K562 (cell line): ENCODE measurements around the gene ABCA7. TPM values are rescaled to one million over a fixed set of nuclear protein-coding genes. Genes with fewer than 3 reads are reported as not detected.

Experiments used
- CCNT2 ChIP-seq: IDR thresholded peaks from 2 replicates; pipeline ENCODE4 v1.6.1; 2011; ENCODE audit warnings: borderline replicate concordance, low read depth, mild to moderate bottlenecking, moderate library complexity, mixed read lengths, low read length; ENCODE audit not compliant: insufficient read length; ENCODE audit errors: extremely low read depth
- CTCFL ChIP-seq: IDR thresholded peaks from 2 replicates; pipeline ENCODE4 v1.6.1; 2011; ENCODE audit warnings: borderline replicate concordance, low read depth, mild to moderate bottlenecking, moderate library complexity, low read length; ENCODE audit not compliant: insufficient read depth, poor library complexity, severe bottlenecking
- EP400 ChIP-seq: fragments of 450-650 bp; IDR thresholded peaks from 2 replicates; pipeline ENCODE4 v1.6.1; 2017; ENCODE audit warnings: antibody characterized with exemption, mild to moderate bottlenecking, moderate library complexity
- ETV5 ChIP-seq: sonication (generic); formaldehyde crosslinking; IDR thresholded peaks from 2 replicates; pipeline ENCODE4 v1.4.0; 2020; ENCODE audit warnings: low read depth, mild to moderate bottlenecking, missing genetic modification reagents
- FOXP1 ChIP-seq: sonication (generic); formaldehyde crosslinking; IDR thresholded peaks from 2 replicates; pipeline ENCODE4 v1.8.0; 2022; ENCODE audit warnings: mild to moderate bottlenecking, missing genetic modification reagents
- GABPA ChIP-seq: fragments of 200-800 bp; sonication (Bioruptor generic); conservative IDR thresholded peaks from 2 replicates; pipeline ENCODE4 v1.6.1; 2016; ENCODE audit warnings: low read depth, missing genetic modification characterization, missing compliant biosample characterization
- HDAC2 ChIP-seq: fragments of 450-650 bp; IDR thresholded peaks from 2 replicates; pipeline ENCODE4 v1.6.1; 2016; ENCODE audit warnings: mild to moderate bottlenecking
- HEY1 ChIP-seq: fragments of 250-450 bp; sonication (Bioruptor Pico); IDR thresholded peaks from 2 replicates; pipeline ENCODE4 v1.5.0; 2020; ENCODE audit warnings: mild to moderate bottlenecking, moderate library complexity, borderline replicate concordance
- HNRNPLL ChIP-seq: fragments of 200-400 bp; formaldehyde crosslinking; IDR thresholded peaks from 2 replicates; pipeline ENCODE4 v1.6.1; 2017; ENCODE audit warnings: low read length, low read depth, mild to moderate bottlenecking; ENCODE audit not compliant: poor library complexity, severe bottlenecking
- NFE2L1 ChIP-seq: fragments of 450-650 bp; IDR thresholded peaks from 2 replicates; pipeline ENCODE4 v1.6.1; 2016; ENCODE audit warnings: missing genetic modification characterization, low read depth, mild to moderate bottlenecking, missing compliant biosample characterization, moderate library complexity, borderline replicate concordance
- RBM17 ChIP-seq: fragments of 200-400 bp; formaldehyde crosslinking; IDR thresholded peaks from 2 replicates; pipeline ENCODE4 v1.6.1; 2017; ENCODE audit warnings: low read depth, mild to moderate bottlenecking, low read length, borderline replicate concordance
- RBM25 ChIP-seq: fragments of 200-400 bp; formaldehyde crosslinking; IDR thresholded peaks from 2 replicates; pipeline ENCODE4 v1.6.1; 2018; ENCODE audit warnings: low read length, low read depth, moderate library complexity; ENCODE audit not compliant: severe bottlenecking
- SMAD1 ChIP-seq: fragments of 150-350 bp; IDR thresholded peaks from 2 replicates; pipeline ENCODE4 v1.6.1; 2014; ENCODE audit warnings: low read length, low read depth; ENCODE audit not compliant: partially characterized antibody
- SREBF1 ChIP-seq: fragments of 150-350 bp; IDR thresholded peaks from 2 replicates; pipeline ENCODE4 v1.6.1; 2014; ENCODE audit warnings: antibody characterized with exemption, low read depth, low read length, borderline replicate concordance
- TCFL5 ChIP-seq: fragments of 250-450 bp; sonication (Bioruptor Pico); conservative IDR thresholded peaks from 2 replicates; pipeline ENCODE4 v1.6.1; 2021; ENCODE audit warnings: mild to moderate bottlenecking, moderate library complexity, matching md5 sums
- ZBED1 ChIP-seq: IDR thresholded peaks from 2 replicates; pipeline ENCODE4 v1.6.1; 2014
- ZC3H8 ChIP-seq: fragments of 450-650 bp; IDR thresholded peaks from 2 replicates; pipeline ENCODE4 v1.6.1; 2017
- ZNF12 ChIP-seq: sonication (generic); formaldehyde crosslinking; IDR thresholded peaks from 2 replicates; pipeline ENCODE4 v1.4.0; 2020; ENCODE audit warnings: mild to moderate bottlenecking, missing genetic modification reagents
- ZNF253 ChIP-seq: fragments of 250-450 bp; sonication (Bioruptor Pico); conservative IDR thresholded peaks from 2 replicates; pipeline ENCODE4 v1.6.1; 2021; ENCODE audit warnings: mild to moderate bottlenecking
- ZNF830 ChIP-seq: fragments of 250-450 bp; sonication (Bioruptor Pico); IDR thresholded peaks from 2 replicates; pipeline ENCODE4 v1.5.0; 2021; ENCODE audit warnings: mild to moderate bottlenecking
- polyA plus RNA-seq, 8 experiments: library from polyadenylated mRNA; depleted of rRNA in 4 of 8; stranded (reverse) in 5 of 8; unstranded in 3 of 8; fragments of >200 nt; fragmentation: Nextera tagmentation in 2 of 8; fragmentation: Illumina TruSeq in 1 of 8; extraction: Ambion mirVana in 2 of 8; extraction: Trizol in 1 of 8; gene quantifications; 2 replicates each; pipeline versions ENCODE4 v1.2.1 to v1.2.3, GENCODE V29; 2011 to 2014; ENCODE audit warnings: inconsistent platforms in 1 of 8, missing spikeins in 1 of 8
- total RNA-seq, 7 experiments: library from RNA; depleted of rRNA in 6 of 7; stranded (reverse); fragments of >200 nt in 6 of 7; fragmentation: Illumina TruSeq in 2 of 7; extraction: Trizol in 2 of 7; gene quantifications; 2 replicates each; pipeline versions ENCODE4 v1.2.1 to v1.2.3, GENCODE V29; 2011 to 2021; ENCODE audit warnings: low replicate concordance in 1 of 7
- TF ChIP-seq, protein P1 (sequence below): IDR thresholded peaks from 2 replicates; pipeline ENCODE4 v1.6.1; 2011; ENCODE audit not compliant: insufficient read length; ENCODE audit errors: extremely low read depth
- TF ChIP-seq, protein P2 (sequence below): fragments of 450-650 bp; IDR thresholded peaks from one replicate; pipeline ENCODE4 v1.6.1; 2018; ENCODE audit warnings: mild to moderate bottlenecking, moderate library complexity; ENCODE audit not compliant: partially characterized antibody

Gene ABCA7
- total and polyA plus RNA-seq, 9 of the 15 experiments (the other 6 are each of a cell fraction or from before 2014, with no cell fraction given), result 2.3 to 96.1 (median 31.2) TPM

DNA sequence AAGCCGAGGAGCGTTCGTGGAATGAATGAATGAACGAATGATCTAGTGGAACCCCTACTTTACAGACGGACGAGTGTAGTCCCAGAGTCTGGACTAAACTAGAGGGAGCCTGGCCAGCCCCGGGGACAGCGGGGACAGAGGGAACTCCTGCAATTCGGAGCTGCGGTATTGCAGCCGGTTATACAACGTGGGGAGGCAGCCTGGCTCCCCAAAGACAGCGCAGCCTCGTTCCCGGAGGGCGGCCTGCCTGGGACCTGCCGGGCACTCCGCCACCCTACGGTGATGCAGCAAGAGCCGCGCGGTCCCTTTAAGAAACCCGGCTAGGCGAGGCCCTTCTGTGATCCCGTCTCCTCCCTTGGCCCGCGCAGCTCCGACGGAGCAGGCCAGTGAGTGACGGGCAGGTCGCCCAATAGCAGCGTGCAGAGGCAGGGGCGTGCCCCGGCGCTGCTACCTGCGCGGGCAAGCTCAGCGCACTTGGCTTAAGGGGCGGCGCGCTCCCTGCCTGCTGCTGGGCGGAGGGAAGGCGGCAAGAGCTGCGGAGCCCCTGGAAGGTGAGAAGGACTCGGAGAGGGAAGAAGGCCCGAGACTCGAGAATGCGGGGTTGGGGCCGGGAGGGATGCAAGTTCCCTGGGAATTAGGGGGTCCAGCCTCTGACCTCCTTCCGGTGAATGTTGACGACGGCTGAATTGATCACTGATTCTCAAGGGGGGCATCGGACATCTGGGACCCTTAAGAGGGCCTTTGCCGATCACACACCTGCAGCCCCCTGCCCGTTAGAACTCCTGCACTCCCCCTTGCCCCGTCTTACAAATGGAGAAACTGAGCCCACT lies at the start of gene ABCA7 (continued):
- TF ChIP-seq ZNF830, result no peak
- TF ChIP-seq, protein P1, sequence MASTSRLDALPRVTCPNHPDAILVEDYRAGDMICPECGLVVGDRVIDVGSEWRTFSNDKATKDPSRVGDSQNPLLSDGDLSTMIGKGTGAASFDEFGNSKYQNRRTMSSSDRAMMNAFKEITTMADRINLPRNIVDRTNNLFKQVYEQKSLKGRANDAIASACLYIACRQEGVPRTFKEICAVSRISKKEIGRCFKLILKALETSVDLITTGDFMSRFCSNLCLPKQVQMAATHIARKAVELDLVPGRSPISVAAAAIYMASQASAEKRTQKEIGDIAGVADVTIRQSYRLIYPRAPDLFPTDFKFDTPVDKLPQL, result no peak
- TF ChIP-seq ZC3H8, result no peak
- TF ChIP-seq ZNF12 (CRISPR knock-in tag), result no peak
- no peak for TF ChIP-seq HEY1 (CRISPR knock-in tag)
- TF ChIP-seq ETV5 (CRISPR knock-in tag), result no peak
- TF ChIP-seq HDAC2, result no peak
- TF ChIP-seq, protein P2, sequence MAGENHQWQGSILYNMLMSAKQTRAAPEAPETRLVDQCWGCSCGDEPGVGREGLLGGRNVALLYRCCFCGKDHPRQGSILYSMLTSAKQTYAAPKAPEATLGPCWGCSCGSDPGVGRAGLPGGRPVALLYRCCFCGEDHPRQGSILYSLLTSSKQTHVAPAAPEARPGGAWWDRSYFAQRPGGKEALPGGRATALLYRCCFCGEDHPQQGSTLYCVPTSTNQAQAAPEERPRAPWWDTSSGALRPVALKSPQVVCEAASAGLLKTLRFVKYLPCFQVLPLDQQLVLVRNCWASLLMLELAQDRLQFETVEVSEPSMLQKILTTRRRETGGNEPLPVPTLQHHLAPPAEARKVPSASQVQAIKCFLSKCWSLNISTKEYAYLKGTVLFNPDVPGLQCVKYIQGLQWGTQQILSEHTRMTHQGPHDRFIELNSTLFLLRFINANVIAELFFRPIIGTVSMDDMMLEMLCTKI, result no peak
- TF ChIP-seq FOXP1, result no peak
- TF ChIP-seq SREBF1, result no peak
- TF ChIP-seq CCNT2, result peak; percentile 84
- TF ChIP-seq HNRNPLL, result peak; percentile 92
- TF ChIP-seq SMAD1, result no peak
- TF ChIP-seq ZNF253 (CRISPR knock-in tag), result no peak
- no peak for TF ChIP-seq TCFL5 (CRISPR knock-in tag)
- no peak for TF ChIP-seq CTCFL
- no peak for TF ChIP-seq EP400
- TF ChIP-seq ZBED1, result 0 out of 2 replicates have a peak, but pooled peaks have one; percentile 8
- TF ChIP-seq NFE2L1 (tag), result no peak
- peak; percentile 62; the same call in 1 of the 2 replicates for TF ChIP-seq GABPA (tag)
- TF ChIP-seq RBM17, result no peak
- TF ChIP-seq RBM25, result peak; percentile 98
